Panc1 (cell line): ENCODE data around the gene GNAO1. TPM values are rescaled to one million over a fixed set of nuclear protein-coding genes. Genes with fewer than 3 reads are reported as not detected.

ENCODE experiments used
- ATAC-seq: fragments of 200-7000 bp; cut with Tn5 transposase; 2 replicates; pipeline ENCODE4 v1.9.1; 2020; ENCODE audit warnings: mild to moderate bottlenecking, moderate library complexity
- BruUV-seq: library from RNA; stranded (reverse); fragments of 400-500 nt; replicated peaks from 2 replicates; lab custom pipeline; 2021; lab: Mats Ljungman, UMichigan
- CTCF ChIA-PET: fragments of 300-600 bp; sonication (Branson Sonifier 250); formaldehyde crosslinking; loops from one replicate; lab custom pipeline; 2022; ENCODE audit warnings: antibody characterized with exemption; lab: Charles Lee
- POLR2A ChIA-PET: fragments of 300-600 bp; sonication (Branson Sonifier 250); formaldehyde crosslinking; loops from one replicate; lab custom pipeline; 2022; ENCODE audit warnings: antibody characterized with exemption; lab: Charles Lee
- DNase-seq: peaks from one replicate; pipeline ENCODE4 v3.0.0-alpha.2; 2010; ENCODE audit warnings: low read depth, low spot score
- H3K27ac ChIP-seq: 2 replicates; pipeline ENCODE4 v1.5.1; 2011; ENCODE audit warnings: mild to moderate bottlenecking, low read length, inconsistent platforms
- H3K27me3 ChIP-seq: fragments of 200-500 bp; sonication (Bioruptor generic); 2 replicates; pipeline ENCODE4 v1.6.0; 2014; ENCODE audit warnings: low read length, inconsistent platforms; ENCODE audit not compliant: control insufficient read depth, insufficient read depth
- H3K36me3 ChIP-seq: fragments of 200-500 bp; sonication (Bioruptor generic); 2 replicates; pipeline ENCODE4 v1.5.1; 2014; ENCODE audit warnings: inconsistent platforms, mild to moderate bottlenecking, low read length, moderate library complexity; ENCODE audit not compliant: control insufficient read depth, insufficient read depth
- H3K4me1 ChIP-seq: 2 replicates; pipeline ENCODE4 v1.5.1; 2011; ENCODE audit warnings: inconsistent platforms, mild to moderate bottlenecking, low read length, moderate library complexity; ENCODE audit not compliant: control insufficient read depth, insufficient read depth
- H3K4me3 ChIP-seq, 2 experiments: 2 replicates each; pipeline ENCODE4 v1.5.1; 2011 to 2012; ENCODE audit warnings: low read depth in 2 of 2, low read length in 2 of 2, mild to moderate bottlenecking in 2 of 2, inconsistent platforms in 1 of 2, moderate library complexity in 1 of 2
- H3K9me3 ChIP-seq: fragments of 200-500 bp; sonication (Bioruptor generic); 2 replicates; pipeline ENCODE4 v1.5.1; 2014; ENCODE audit warnings: low read depth, mild to moderate bottlenecking, inconsistent platforms, low read length, moderate library complexity; ENCODE audit not compliant: control insufficient read depth, insufficient read depth
- CTCF ChIP-seq: fragments of 450-650 bp; IDR thresholded peaks from 2 replicates; pipeline ENCODE4 v1.5.1; 2017; ENCODE audit warnings: mild to moderate bottlenecking
- POLR2AphosphoS5 ChIP-seq: IDR thresholded peaks from 2 replicates; pipeline ENCODE4 v1.6.1; 2012; ENCODE audit warnings: mild to moderate bottlenecking, low read depth, low read length, moderate library complexity
- REST ChIP-seq, 2 experiments: IDR thresholded peaks; 2 replicates each; pipeline ENCODE4 v1.6.1; 2011 to 2012; ENCODE audit warnings: low read depth in 2 of 2, control low read depth in 1 of 2, low read length in 1 of 2, mild to moderate bottlenecking in 1 of 2, moderate library complexity in 1 of 2; ENCODE audit not compliant: insufficient read depth in 1 of 2
- SIN3A ChIP-seq: IDR thresholded peaks from 2 replicates; pipeline ENCODE4 v1.6.1; 2012; ENCODE audit warnings: low read depth, mild to moderate bottlenecking, low read length, moderate library complexity, borderline replicate concordance; ENCODE audit not compliant: insufficient read depth
- TCF7L2 ChIP-seq: IDR thresholded peaks from 2 replicates; pipeline ENCODE4 v1.6.1; 2011; ENCODE audit warnings: mild to moderate bottlenecking, low read depth, low read length, inconsistent platforms
- in situ Hi-C: cut with HindIII; loops from 2 replicates; pipeline ENCODE4 v1.10.0; 2016; ENCODE audit warnings: low sequenced_read_pairs, low pct_unique_long_range_greater_than_20kb
- intact Hi-C: fragments of 100-400 bp; cut with micrococcal nuclease; formaldehyde crosslinking; loops from one replicate; pipeline ENCODE4 v1.10.0; 2022; ENCODE audit not compliant: unreplicated experiment
- total RNA-seq: library from RNA; stranded (reverse); gene quantifications from one replicate; pipeline ENCODE4 v1.2.1, GENCODE V29; 2021; ENCODE audit not compliant: unreplicated experiment

The GNAO1 gene
- total RNA-seq, 1 experiment from 2014 or later: 33.4 TPM

GRCh38 chr16:56300242-56300623 is 108.9 kb downstream of the GNAO1 start:
- no peak overlapping the region for H3K27ac ChIP-seq
- POLR2A ChIA-PET: no interaction called here
- no peaks in the 10 kb centered on the region for H3K36me3 ChIP-seq
- BruUV-seq: no TSS peak
- DNase-seq (no peak), ATAC-seq (no peak)
- TF ChIP-seq POLR2AphosphoS5 (no peak), REST (IDR thresholded peaks at IDR 0.05; ENCODE audit: insufficient read depth in 1 of 2, low read depth in 2 of 2, low read length in 1 of 2) (no peak), CTCF (no peak), TCF7L2 (no peak), SIN3A (no peak)
- H3K9me3 ChIP-seq: no peaks in the 10 kb centered on the region
- no peaks in the 10 kb centered on the region for H3K27me3 ChIP-seq
- CTCF ChIA-PET: interaction anchor here (0.6 to 0.8 kb wide), 3 partner anchors 22 to 98 kb away, joined by 3 to 5 read pairs (median 3); no protein-coding TSS in a partner anchor
- in situ Hi-C loops (no loop called here), intact Hi-C loops (no loop called here)
- no peaks in the 10 kb centered on the region for H3K4me1 ChIP-seq
- H3K4me3 ChIP-seq: no peak overlapping the region

- DNase-seq (no peak), ATAC-seq (no peak)
- Histone ChIP-seq H3K27ac (no peak overlapping the region), H3K9me3 (no peaks in the 10 kb centered on the region), H3K36me3 (no peaks in the 10 kb centered on the region), H3K4me1 (peaks cover 3% of the 10 kb centered on the region; the same call in 1 of the 2 replicates), H3K27me3 (no peaks in the 10 kb centered on the region), H3K4me3 (no peak overlapping the region)
- ChIA-PET CTCF (no interaction called here), POLR2A (interaction anchor here (0.7 kb wide), 1 partner anchor 8 kb away, joined by 3 read pairs; no protein-coding TSS in a partner anchor)
- TF ChIP-seq POLR2AphosphoS5: no peak
- no peak for TF ChIP-seq CTCF
- TF ChIP-seq SIN3A: no peak
- TF ChIP-seq REST (IDR thresholded peaks at IDR 0.05; ENCODE audit: insufficient read depth in 1 of 2, low read depth in 2 of 2, low read length in 1 of 2): no peak
- no peak for TF ChIP-seq TCF7L2
- in situ Hi-C loops (no loop called here), intact Hi-C loops (no loop called here)
- no TSS peak for BruUV-seq
These were observed 109.9 kb downstream of the GNAO1 start for GRCh38 chr16:56300891-56301850.
